GM12891 (cell line): ENCODE measurements around the gene MYO15B.

ENCODE experiments used
- PAX5 ChIP-seq: IDR thresholded peaks from 2 replicates; pipeline ENCODE4 v1.6.1; 2011; ENCODE audit warnings: low read length, moderate library complexity, mild to moderate bottlenecking; ENCODE audit not compliant: insufficient read depth, severe bottlenecking
- POLR2A ChIP-seq: IDR thresholded peaks from 2 replicates; pipeline ENCODE4 v1.6.1; 2011; ENCODE audit warnings: low read depth, low read length, control low read depth
- POLR2AphosphoS5 ChIP-seq: IDR thresholded peaks from 2 replicates; pipeline ENCODE4 v1.6.1; 2011; ENCODE audit warnings: low read depth, low read length, control low read depth
- POU2F2 ChIP-seq: IDR thresholded peaks from 2 replicates; pipeline ENCODE4 v1.6.1; 2011; ENCODE audit warnings: low read depth, mild to moderate bottlenecking, control low read depth, low read length, moderate library complexity
- SPI1 ChIP-seq: IDR thresholded peaks from 2 replicates; pipeline ENCODE4 v1.6.1; 2011; ENCODE audit warnings: low read depth, low read length, control low read depth
- TAF1 ChIP-seq: IDR thresholded peaks from 2 replicates; pipeline ENCODE4 v1.6.1; 2011; ENCODE audit warnings: low read depth, low read length, control low read depth

DNA sequence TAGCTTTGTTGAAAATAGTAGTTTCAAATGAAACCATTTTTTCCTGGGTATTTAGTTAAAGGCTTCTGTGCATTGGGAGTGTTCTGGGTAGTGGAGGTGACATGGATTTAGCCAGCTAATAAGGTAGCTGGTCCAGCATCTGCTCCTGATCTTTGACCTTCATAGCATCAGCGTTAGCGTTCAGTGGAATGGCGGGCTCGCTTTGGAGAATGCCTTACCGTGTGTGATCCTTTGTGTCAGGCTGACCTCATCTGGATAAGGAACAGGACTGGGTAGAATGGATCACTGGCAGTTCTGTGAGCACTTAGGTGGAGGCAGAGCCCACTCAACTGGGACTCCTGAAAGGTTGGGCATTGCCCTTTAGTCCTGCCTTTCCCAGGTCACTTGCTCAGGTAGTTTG lies 83.3 kb downstream of the MYO15B start:
- TF ChIP-seq POLR2A (no peak), TAF1 (no peak), POLR2AphosphoS5 (no peak), SPI1 (no peak), POU2F2 (no peak), PAX5 (no peak)
